RPMI7951 (cell line): ENCODE data around the gene ANKRD11. TPM values are rescaled to one million over a fixed set of nuclear protein-coding genes. Genes with fewer than 3 reads are reported as not detected.
"Not testable (repeated sequence)": the region's sequence is repeated elsewhere in the genome, so short reads cannot be mapped to it uniquely, and the experiment has no call there.

Experiments
- DNase-seq: peaks from one replicate; pipeline ENCODE4 v3.0.0-alpha.2; 2012; ENCODE audit warnings: low read depth
- total RNA-seq: library from RNA; depleted of rRNA; stranded (reverse); fragments of >200 nt; shearing (Covaris generic); gene quantifications from 2 replicates; pipeline ENCODE4 v1.2.3, GENCODE V29; 2014

The ANKRD11 gene
- total RNA-seq, 1 experiment from 2014 or later, result 31.2 TPM

DNA sequence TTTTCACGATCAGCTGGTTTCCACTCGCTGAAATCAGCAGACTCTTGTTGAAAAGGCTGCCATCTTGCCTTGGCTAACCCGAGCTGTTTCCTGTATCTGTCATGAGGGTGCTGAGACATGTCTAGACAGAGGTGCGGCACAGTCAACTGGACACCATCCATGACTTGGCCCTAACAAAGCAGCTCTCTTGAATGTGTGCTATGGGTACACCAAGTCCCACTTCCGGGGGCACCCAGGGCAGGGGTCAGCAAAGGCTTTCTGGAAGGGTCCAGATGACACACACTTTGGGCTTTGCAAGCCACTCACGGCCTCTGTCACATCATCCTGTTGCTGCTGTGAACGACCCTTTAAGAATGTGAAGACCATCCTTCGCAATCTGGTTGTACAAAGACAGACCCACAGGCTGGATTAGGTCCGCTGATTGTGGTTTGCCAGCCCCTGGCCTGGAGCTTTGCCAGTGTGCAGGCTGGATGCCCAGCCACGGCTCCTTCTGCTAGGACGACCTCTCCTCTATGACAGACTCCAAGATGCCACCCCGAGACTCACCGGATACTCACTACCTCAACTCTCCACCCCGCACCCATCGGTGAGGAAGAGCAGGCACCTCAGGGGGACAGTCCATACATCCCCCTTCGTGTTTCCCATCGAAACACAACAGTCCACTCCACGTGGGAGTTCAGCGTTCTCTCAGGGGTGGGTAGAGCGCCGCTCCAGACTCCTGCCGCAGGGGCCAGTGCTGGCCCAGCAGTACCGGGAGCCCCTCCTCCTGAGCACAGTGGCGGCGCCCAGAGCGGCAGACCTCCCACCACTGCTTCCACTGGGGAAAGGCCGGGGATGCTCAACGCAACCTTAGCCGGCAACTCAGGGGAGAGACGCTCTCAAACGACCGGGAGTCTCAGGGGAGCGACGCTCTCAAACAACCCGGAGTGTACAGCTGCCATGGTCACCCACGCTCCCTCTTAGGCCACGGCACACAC lies 123.5 kb downstream of the ANKRD11 start:
- DNase-seq, result no peak

GRCh38 chr16:89365996-89366395 lies 124.4 kb downstream of the ANKRD11 start:
- DNase-seq, result no peak

GRCh38 chr16:89365044-89365467 lies 125.3 kb downstream of the ANKRD11 start:
- peak; percentile 80 for DNase-seq

DNA sequence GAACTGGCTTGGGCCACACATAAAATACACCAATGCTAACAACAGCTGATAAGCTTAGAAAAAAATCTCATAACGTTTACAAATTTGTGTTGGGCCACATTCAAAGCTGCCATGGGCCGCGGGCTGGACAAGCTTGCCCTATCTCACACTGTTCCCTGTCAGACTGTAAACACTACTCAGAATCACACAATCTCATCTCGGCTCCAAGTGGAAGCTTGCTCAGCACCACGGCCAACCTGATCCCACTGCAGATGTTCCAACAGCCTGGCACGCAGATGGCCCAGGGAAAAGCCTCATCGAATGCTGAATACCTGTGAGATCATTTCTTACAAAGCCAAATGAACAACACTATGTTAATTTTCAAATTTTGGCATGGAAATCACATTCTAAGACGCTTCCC lies 125.8 kb downstream of the ANKRD11 start:
- DNase-seq, result peak; percentile 30

- peak; percentile 84 for DNase-seq
These were observed 126.6 kb downstream of the ANKRD11 start for GRCh38 chr16:89363621-89364393.

GRCh38 chr16:89362540-89363223 lies 127.7 kb downstream of the ANKRD11 start:
- not testable (repeated sequence) for DNase-seq

GRCh38 chr16:89361751-89362539 lies 128.4 kb downstream of the ANKRD11 start:
- no peak for DNase-seq

DNA sequence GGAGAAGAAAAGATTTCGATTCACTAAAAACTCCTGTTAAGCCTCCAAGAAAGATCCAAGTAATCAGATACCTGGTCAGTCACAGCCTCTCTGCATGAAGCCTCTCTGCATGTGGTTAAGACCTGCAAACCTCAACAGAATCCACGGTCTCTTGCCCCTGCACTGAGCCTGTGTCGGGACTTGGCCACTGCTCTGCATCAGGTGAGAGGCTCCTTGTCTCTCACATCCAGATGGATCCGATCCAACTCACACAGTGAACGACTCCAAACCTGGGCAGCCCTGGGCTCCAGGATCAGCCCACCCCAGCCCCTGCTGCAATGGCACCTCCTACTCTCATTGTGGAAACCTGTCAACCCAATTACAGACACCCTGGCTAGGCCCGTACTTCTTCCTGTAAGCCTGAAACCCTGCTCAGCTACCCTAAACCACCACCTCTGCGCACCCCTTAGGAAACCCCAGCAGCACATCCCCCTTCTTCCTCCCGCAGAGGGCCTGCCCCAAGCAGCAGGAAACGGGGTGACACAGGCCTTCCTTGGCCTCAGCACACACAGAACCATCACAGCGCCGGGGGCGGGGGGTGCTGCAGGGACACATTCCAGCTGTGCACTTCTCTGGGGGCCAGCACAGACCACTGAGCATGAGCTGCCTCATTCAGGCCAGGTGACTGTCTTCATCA lies 129.5 kb downstream of the ANKRD11 start:
- no peak for DNase-seq

- no peak for DNase-seq
These were observed 130.9 kb downstream of the ANKRD11 start for GRCh38 chr16:89359264-89360147.

GRCh38 chr16:89358030-89359005 lies 132.0 kb downstream of the ANKRD11 start:
- no peak for DNase-seq

DNA sequence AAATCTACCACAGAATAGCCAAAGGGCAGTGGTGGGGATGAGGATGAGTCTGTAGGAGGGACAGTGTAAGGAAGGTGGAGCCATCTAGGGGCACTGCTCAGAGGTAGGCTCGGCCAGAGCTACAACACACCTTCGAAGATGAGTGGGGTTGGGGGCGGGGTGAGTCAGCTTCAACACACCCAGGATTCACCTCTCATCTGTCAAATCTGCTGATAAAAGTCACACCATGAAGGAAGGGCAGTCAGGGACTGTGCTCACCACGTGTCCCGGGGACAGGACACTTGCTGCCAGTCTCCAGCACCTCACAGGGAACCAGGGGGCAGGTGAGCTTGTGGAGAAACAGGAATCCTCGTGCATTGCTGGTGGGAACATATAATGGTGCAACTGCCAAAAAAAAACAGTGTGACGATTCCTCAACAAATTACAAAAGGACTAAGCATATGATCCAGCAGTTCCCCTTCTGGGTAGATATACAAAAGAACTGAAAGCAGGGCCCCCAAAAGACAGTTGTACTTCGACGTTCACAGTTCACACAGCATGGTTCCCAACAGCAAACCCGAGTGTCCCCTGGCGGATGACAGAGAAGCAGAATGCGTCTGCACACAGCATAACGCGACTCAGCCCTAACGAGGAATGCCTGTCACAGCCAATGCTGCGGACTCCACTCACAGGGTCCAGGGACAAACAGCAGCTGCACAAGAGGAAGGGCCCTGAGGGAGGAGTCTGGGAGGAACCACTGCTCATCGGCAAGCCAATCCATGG lies 133.1 kb downstream of the ANKRD11 start:
- DNase-seq, result no peak

GRCh38 chr16:89355686-89356085 lies 134.7 kb downstream of the ANKRD11 start:
- no peak for DNase-seq

DNA sequence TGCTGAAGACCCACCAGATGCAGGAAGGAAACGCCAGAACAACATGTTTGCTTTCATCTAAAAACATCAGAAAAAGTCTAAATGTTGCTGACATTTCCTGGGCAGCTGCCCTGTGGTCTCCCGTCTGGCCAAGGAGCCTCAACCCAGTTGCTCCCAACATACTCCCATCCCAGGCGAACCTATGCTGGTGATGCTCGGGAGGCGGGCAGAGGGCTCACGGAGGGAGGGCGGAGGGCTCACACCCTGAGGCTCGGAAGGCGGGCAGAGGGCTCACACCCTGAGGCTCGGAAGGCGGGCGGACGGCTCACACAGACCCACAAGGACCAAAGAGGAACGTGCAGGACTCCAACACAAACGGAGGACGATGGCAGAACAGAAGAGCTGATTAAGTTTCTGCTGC lies 135.4 kb downstream of the ANKRD11 start:
- no peak for DNase-seq

DNA sequence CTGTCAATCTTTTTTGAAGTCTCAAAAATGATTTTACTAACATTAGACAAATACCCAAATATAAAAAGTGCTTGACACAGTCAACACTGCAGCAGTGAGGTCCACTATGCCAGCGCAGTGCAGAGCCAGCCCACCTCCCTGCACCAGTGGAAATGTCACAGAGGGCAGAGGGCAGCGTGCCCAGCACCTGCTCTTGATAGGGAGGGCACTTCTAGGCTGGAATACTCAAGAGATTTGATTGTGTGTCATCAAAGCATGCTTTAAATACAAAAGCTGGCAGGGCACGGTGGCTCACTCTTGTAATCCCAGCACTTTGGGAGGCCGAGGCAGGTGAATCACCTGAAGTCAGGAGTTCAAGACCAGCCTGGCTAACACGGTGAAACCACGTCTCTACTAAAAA lies 136.0 kb downstream of the ANKRD11 start:
- no peak for DNase-seq

- no peak for DNase-seq
These were observed 138.2 kb downstream of the ANKRD11 start for GRCh38 chr16:89352091-89352681.

DNA sequence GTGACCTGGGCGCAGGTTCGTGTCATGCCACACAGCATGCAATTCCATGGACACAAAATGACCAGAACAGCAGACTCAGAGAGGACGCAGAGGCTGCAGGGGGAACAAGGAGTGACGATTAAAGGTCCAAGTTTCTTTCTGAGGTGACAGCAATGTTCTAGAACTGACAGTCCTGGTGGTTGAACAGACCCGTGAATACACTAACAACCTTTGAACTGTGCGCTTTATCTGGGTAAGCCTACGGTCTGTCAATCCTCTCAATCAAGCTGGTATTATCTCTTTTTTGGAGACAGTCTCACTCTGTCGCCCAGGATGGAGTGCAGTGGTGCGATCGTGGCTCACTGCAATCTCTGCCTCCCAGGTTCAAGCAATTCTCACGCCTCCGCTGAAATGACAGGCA lies 138.7 kb downstream of the ANKRD11 start:
- DNase-seq, result no peak

DNA sequence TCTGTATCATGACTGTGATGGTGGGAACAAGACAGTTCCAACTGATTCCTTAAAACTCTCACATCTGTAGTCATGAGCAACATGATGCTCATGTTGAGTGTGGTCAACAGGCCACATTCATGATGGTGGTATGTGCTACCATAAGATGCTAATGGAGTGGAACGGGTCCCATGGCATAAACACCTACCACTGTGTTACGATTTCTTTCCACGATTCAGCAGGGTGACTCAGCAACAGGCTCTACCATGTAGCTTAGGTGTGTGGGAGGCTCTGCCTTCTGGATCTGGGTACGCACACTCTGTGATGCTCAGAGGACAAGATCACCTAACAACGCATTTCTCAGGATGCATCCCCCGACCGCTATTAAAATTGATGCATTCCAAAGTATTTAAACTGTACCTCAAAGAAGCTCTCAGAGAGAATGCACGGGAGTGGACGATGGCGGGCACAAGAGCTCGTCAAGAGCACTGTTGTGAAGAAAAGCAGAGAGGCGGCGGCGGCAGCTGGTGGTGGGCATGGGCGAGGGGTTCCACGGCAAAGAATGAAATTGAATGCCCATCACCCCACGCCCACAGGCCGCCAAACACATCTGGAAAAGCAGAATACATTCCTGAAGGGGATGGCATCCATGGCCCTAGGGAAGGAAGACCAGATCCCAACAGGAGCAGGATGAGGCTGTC lies 139.5 kb downstream of the ANKRD11 start:
- peak; percentile 56 for DNase-seq
